ENCODE results near the gene NRXN3. TPM values are rescaled to one million over a fixed set of nuclear protein-coding genes. Genes with fewer than 3 reads are reported as not detected.

The NRXN3 gene
- total and polyA plus RNA-seq, 2 experiments from 2014 or later: 1.0 to 1.8 TPM

- H3K27ac ChIP-seq (ENCODE audit: low read depth): no peak overlapping the region
- H3K4me3 ChIP-seq: no peak overlapping the region
- no peak overlapping the region for H3K27ac Mint-ChIP-seq
- ATAC-seq (no peak), DNase-seq (ENCODE audit: low spot score) (no peak)
- no peaks in the 10 kb centered on the region for H3K9me3 Mint-ChIP-seq
- H3K36me3 ChIP-seq (ENCODE audit: insufficient read depth): no peaks in the 10 kb centered on the region; the same call in 1 of the 2 replicates
- H3K4me1 Mint-ChIP-seq: peaks cover 3% of the 10 kb centered on the region; the same call in 1 of the 3 replicates
- no peaks in the 10 kb centered on the region for H3F3A ChIP-seq (replicated peaks; ENCODE audit: low read depth)
- TF ChIP-seq CREB1 (CRISPR knock-in tag; IDR thresholded peaks at IDR 0.05; ENCODE audit: low read depth) (no peak), NANOG (IDR thresholded peaks at IDR 0.05; ENCODE audit: borderline replicate concordance) (no peak), STAT1 (IDR thresholded peaks at IDR 0.05; ENCODE audit: unreplicated experiment) (no peak), ZNF114 (CRISPR knock-in tag; IDR thresholded peaks at IDR 0.05) (no peak), JUNB (IDR thresholded peaks at IDR 0.05; ENCODE audit: unreplicated experiment) (no peak), EZH2phosphoT487 (IDR thresholded peaks at IDR 0.05; ENCODE audit: unreplicated experiment) (no peak), POLR2AphosphoS5 (IDR thresholded peaks at IDR 0.05; ENCODE audit: low read depth) (no peak), ZNF331 (CRISPR knock-in tag; IDR thresholded peaks at IDR 0.05; ENCODE audit: low read depth) (no peak), ETS1 (IDR thresholded peaks at IDR 0.05) (no peak), REST (IDR thresholded peaks at IDR 0.05; ENCODE audit: unreplicated experiment) (no peak)
- TF ChIP-seq, protein P1, sequence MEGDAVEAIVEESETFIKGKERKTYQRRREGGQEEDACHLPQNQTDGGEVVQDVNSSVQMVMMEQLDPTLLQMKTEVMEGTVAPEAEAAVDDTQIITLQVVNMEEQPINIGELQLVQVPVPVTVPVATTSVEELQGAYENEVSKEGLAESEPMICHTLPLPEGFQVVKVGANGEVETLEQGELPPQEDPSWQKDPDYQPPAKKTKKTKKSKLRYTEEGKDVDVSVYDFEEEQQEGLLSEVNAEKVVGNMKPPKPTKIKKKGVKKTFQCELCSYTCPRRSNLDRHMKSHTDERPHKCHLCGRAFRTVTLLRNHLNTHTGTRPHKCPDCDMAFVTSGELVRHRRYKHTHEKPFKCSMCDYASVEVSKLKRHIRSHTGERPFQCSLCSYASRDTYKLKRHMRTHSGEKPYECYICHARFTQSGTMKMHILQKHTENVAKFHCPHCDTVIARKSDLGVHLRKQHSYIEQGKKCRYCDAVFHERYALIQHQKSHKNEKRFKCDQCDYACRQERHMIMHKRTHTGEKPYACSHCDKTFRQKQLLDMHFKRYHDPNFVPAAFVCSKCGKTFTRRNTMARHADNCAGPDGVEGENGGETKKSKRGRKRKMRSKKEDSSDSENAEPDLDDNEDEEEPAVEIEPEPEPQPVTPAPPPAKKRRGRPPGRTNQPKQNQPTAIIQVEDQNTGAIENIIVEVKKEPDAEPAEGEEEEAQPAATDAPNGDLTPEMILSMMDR (conservative IDR thresholded peaks at IDR 0.05; ENCODE audit: low read depth in 2 of 2): no peak
- no peaks in the 10 kb centered on the region for H3K27me3 ChIP-seq (ENCODE audit: insufficient read depth)
- H3K4me3 Mint-ChIP-seq: no peak overlapping the region
- H3K9me2 ChIP-seq (ENCODE audit: insufficient read depth): no peaks in the 10 kb centered on the region
- H3K79me2 ChIP-seq (replicated peaks; ENCODE audit: insufficient read depth): no peaks in the 10 kb centered on the region
- no peak overlapping the region for H2AFZ ChIP-seq
- H3K4me2 ChIP-seq: no peak overlapping the region
- no peaks in the 10 kb centered on the region for H3K4me1 ChIP-seq (ENCODE audit: insufficient read depth)
- no peaks in the 10 kb centered on the region for H3K27me3 Mint-ChIP-seq (ENCODE audit: insufficient read depth, low read depth, poor library complexity)
- no peaks in the 10 kb centered on the region for H3K36me3 Mint-ChIP-seq (ENCODE audit: low read depth)
- H4K20me1 ChIP-seq (replicated peaks; ENCODE audit: insufficient read depth): no peaks in the 10 kb centered on the region
Observed at GRCh38 chr14:79709573-79709972, 1539.4 kb downstream of the NRXN3 start.

Data from GM23338 (cell line).